NOMO-1 treated with DMSO at 0.1 percent for 48 hours (cell line): ENCODE data around the gene MRPS18A.
"Not testable (repeated sequence)": the region's sequence is repeated elsewhere in the genome, so short reads cannot be mapped to it uniquely, and the experiment has no call there.

Source experiments
- DNase-seq: peaks from one replicate; lab custom pipeline; 2025; ENCODE audit not compliant: unreplicated experiment; lab: John Stamatoyannopoulos, UW

Gene MRPS18A

GRCh38 chr6:43671801-43672690, 15.5 kb downstream of the MRPS18A start:
- DNase-seq, result no peak

- DNase-seq, result no peak
Observed at GRCh38 chr6:43671011-43671800, 16.4 kb downstream of the MRPS18A start.

- no peak for DNase-seq
Observed at GRCh38 chr6:43670623-43670986, 17.0 kb downstream of the MRPS18A start.

GRCh38 chr6:43669922-43670622, 17.5 kb downstream of the MRPS18A start:
- no peak for DNase-seq

GRCh38 chr6:43669050-43669921, 18.3 kb downstream of the MRPS18A start:
- no peak for DNase-seq

- DNase-seq, result peak; percentile 13
Observed at GRCh38 chr6:43668151-43669028, 19.2 kb downstream of the MRPS18A start.

GRCh38 chr6:43667245-43668150, 20.1 kb downstream of the MRPS18A start:
- DNase-seq, result peak; percentile 57

- no peak for DNase-seq
Observed at GRCh38 chr6:43666196-43666920, 21.2 kb downstream of the MRPS18A start.

GRCh38 chr6:43665376-43665775, 22.2 kb downstream of the MRPS18A start:
- DNase-seq, result no peak

GRCh38 chr6:43662948-43663347, 24.6 kb downstream of the MRPS18A start:
- not testable (repeated sequence) for DNase-seq

GRCh38 chr6:43658161-43658560, 29.4 kb downstream of the MRPS18A start:
- DNase-seq, result no peak

- DNase-seq, result no peak
Observed at GRCh38 chr6:43657221-43657802, 30.3 kb downstream of the MRPS18A start.

- not testable (repeated sequence) for DNase-seq
Observed at GRCh38 chr6:43652822-43653221, 34.8 kb downstream of the MRPS18A start.

- no peak for DNase-seq
Observed at GRCh38 chr6:43648248-43648647, 39.3 kb downstream of the MRPS18A start.

- DNase-seq, result no peak
Observed at GRCh38 chr6:43647613-43648012, 40.0 kb downstream of the MRPS18A start.

- no peak for DNase-seq
Observed at GRCh38 chr6:43645613-43645964, 42.0 kb downstream of the MRPS18A start.

- DNase-seq, result peak; percentile 12
Observed at GRCh38 chr6:43644940-43645612, 42.5 kb downstream of the MRPS18A start, which contains the start of gene RSPH9. Gene RSPH9, plus strand, starts transcription at chr6:43645036. Its CDS starts 63 bp downstream, at chr6:43645099.
